Keratinocyte (primary cell): ENCODE data around the gene GPSM1.

Source experiments
- EZH2 ChIP-seq: IDR thresholded peaks from one replicate; pipeline ENCODE4 v1.6.1; 2012; ENCODE audit warnings: inconsistent platforms, mild to moderate bottlenecking, low read length, moderate library complexity
- TF ChIP-seq, protein P1 (sequence below), 3 experiments: IDR thresholded peaks in 1 of 3; conservative IDR thresholded peaks in 1 of 3; optimal IDR thresholded peaks in 1 of 3; 2 replicates in 2 of 3; 3 replicates in 1 of 3; pipeline versions ENCODE3 to v1.5.1; 2011; ENCODE audit warnings: low read length in 3 of 3, mild to moderate bottlenecking in 3 of 3, moderate library complexity in 2 of 3, control low read depth in 1 of 3, inconsistent platforms in 1 of 3; ENCODE audit not compliant: insufficient read depth in 2 of 3; ENCODE audit errors: extremely low read depth in 1 of 3

DNA sequence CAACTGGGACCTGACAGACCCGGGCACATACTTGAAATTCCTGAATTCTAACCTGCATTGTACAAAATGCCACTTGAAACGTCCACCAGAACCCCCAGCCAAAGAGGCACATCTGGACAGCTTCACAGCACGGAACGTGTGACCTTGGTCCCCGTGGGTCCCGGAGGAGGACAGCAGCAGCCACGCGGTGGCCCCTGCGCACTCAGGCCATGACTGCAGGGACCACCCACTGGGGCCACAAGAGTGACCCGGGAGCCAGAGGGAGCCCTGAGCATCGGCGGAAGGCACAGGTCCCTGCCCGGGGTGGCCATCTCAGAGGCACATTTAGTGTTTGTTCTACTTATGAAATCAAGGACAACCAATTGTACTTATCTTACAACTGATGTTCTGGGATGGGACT is 74.7 kb downstream of the GPSM1 start:
- TF ChIP-seq, protein P1, sequence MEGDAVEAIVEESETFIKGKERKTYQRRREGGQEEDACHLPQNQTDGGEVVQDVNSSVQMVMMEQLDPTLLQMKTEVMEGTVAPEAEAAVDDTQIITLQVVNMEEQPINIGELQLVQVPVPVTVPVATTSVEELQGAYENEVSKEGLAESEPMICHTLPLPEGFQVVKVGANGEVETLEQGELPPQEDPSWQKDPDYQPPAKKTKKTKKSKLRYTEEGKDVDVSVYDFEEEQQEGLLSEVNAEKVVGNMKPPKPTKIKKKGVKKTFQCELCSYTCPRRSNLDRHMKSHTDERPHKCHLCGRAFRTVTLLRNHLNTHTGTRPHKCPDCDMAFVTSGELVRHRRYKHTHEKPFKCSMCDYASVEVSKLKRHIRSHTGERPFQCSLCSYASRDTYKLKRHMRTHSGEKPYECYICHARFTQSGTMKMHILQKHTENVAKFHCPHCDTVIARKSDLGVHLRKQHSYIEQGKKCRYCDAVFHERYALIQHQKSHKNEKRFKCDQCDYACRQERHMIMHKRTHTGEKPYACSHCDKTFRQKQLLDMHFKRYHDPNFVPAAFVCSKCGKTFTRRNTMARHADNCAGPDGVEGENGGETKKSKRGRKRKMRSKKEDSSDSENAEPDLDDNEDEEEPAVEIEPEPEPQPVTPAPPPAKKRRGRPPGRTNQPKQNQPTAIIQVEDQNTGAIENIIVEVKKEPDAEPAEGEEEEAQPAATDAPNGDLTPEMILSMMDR (optimal IDR thresholded peaks at IDR 0.05 in 1 of 3, IDR thresholded peaks at IDR 0.05 in 1 of 3, conservative IDR thresholded peaks at IDR 0.05 in 1 of 3; ENCODE audit: extremely low read depth in 1 of 3, insufficient read depth in 2 of 3, low read length in 3 of 3): no peak
- TF ChIP-seq EZH2: no peak
